IMR-90 (cell line): ENCODE measurements around the gene DUOX2. TPM values are rescaled to one million over a fixed set of nuclear protein-coding genes. Genes with fewer than 3 reads are reported as not detected.

Source experiments
- ATAC-seq: fragments of 200-7000 bp; cut with Tn5 transposase; 2 replicates; pipeline ENCODE4 v1.9.1; 2020; ENCODE audit warnings: low read depth, mild to moderate bottlenecking, moderate library complexity
- BruUV-seq: library from RNA; stranded (reverse); fragments of 400-500 nt; replicated peaks from 2 replicates; lab custom pipeline; 2021; lab: Mats Ljungman, UMichigan
- CTCF ChIA-PET: fragments of 300-600 bp; formaldehyde crosslinking; extraction: SDS; loops from one replicate; lab custom pipeline; 2021; ENCODE audit warnings: antibody characterized with exemption; lab: Yijun Ruan, JAX
- POLR2A ChIA-PET: fragments of 300-600 bp; sonication (Branson Sonifier 250); formaldehyde crosslinking; loops from one replicate; lab custom pipeline; 2022; ENCODE audit warnings: antibody characterized with exemption; ENCODE audit not compliant: unreplicated experiment; lab: Charles Lee
- DNase-seq: peaks from one replicate; pipeline ENCODE4 v3.0.0; 2013
- H2AFZ ChIP-seq: replicated peaks from 2 replicates; pipeline ENCODE3; 2013; ENCODE audit warnings: low read length, mild to moderate bottlenecking; ENCODE audit not compliant: poor library complexity
- H2AK5ac ChIP-seq: 2 replicates; pipeline ENCODE4 v1.6.1; 2013; ENCODE audit warnings: low read depth, low read length, inconsistent platforms
- H2AK9ac ChIP-seq: replicated peaks from 2 replicates; pipeline ENCODE3; 2013; ENCODE audit warnings: mild to moderate bottlenecking, low read depth, low read length, moderate library complexity; ENCODE audit not compliant: poor library complexity
- H2BK120ac ChIP-seq: 2 replicates; pipeline ENCODE4 v1.6.1; 2013; ENCODE audit warnings: low read depth, low read length, inconsistent platforms
- H2BK15ac ChIP-seq: 3 replicates; pipeline ENCODE4 v1.6.1; 2013; ENCODE audit warnings: low read depth, low read length, inconsistent platforms
- H2BK20ac ChIP-seq: 2 replicates; pipeline ENCODE4 v1.6.1; 2013; ENCODE audit warnings: low read depth, mild to moderate bottlenecking, inconsistent platforms, low read length, moderate library complexity
- H2BK5ac ChIP-seq: 2 replicates; pipeline ENCODE4 v1.6.1; 2013; ENCODE audit warnings: mild to moderate bottlenecking, low read depth, low read length, inconsistent platforms; ENCODE audit not compliant: poor library complexity, severe bottlenecking
- H3K14ac ChIP-seq: replicated peaks from 2 replicates; pipeline ENCODE4 v1.6.1; 2013; ENCODE audit warnings: low read depth, low read length, inconsistent platforms
- H3K18ac ChIP-seq: 2 replicates; pipeline ENCODE4 v1.6.1; 2013; ENCODE audit warnings: low read depth, low read length, control low read depth
- H3K23ac ChIP-seq: 2 replicates; pipeline ENCODE4 v1.6.1; 2013; ENCODE audit warnings: low read depth, low read length, inconsistent platforms
- H3K27ac ChIP-seq: 2 replicates; pipeline ENCODE4 v1.5.1; 2013; ENCODE audit warnings: mild to moderate bottlenecking, control low read depth, low read length; ENCODE audit not compliant: insufficient read depth
- H3K27me3 ChIP-seq: 2 replicates; pipeline ENCODE4 v1.6.1; 2013; ENCODE audit warnings: low read length; ENCODE audit not compliant: control insufficient read depth, insufficient read depth
- H3K36me3 ChIP-seq: 2 replicates; pipeline ENCODE4 v1.6.1; 2013; ENCODE audit warnings: low read length, mixed read lengths; ENCODE audit not compliant: control insufficient read depth, insufficient read depth
- H3K4ac ChIP-seq: 2 replicates; pipeline ENCODE4 v1.6.1; 2013; ENCODE audit warnings: low read depth, low read length, inconsistent platforms
- H3K4me1 ChIP-seq: 2 replicates; pipeline ENCODE4 v1.6.1; 2013; ENCODE audit warnings: low read length, mixed read lengths; ENCODE audit not compliant: control insufficient read depth, insufficient read depth
- H3K4me2 ChIP-seq: 2 replicates; pipeline ENCODE4 v1.6.1; 2013; ENCODE audit warnings: low read depth, mild to moderate bottlenecking, control low read depth, low read length, moderate library complexity
- H3K4me3 ChIP-seq: 2 replicates; pipeline ENCODE4 v1.5.1; 2013; ENCODE audit warnings: low read depth, mild to moderate bottlenecking, control low read depth, low read length, moderate library complexity; ENCODE audit not compliant: insufficient read depth
- H3K56ac ChIP-seq: 2 replicates; pipeline ENCODE4 v1.6.1; 2013; ENCODE audit warnings: low read length, inconsistent platforms; ENCODE audit not compliant: insufficient read depth; ENCODE audit errors: extremely low read depth
- H3K79me1 ChIP-seq, 2 experiments: 2 replicates each; pipeline ENCODE4 v1.6.1; 2013; ENCODE audit warnings: low read length in 2 of 2, inconsistent platforms in 1 of 2, low read depth in 1 of 2
- H3K9ac ChIP-seq: 2 replicates; pipeline ENCODE4 v1.6.1; 2013; ENCODE audit warnings: low read depth, low read length, control low read depth
- H3K9me1 ChIP-seq: 2 replicates; pipeline ENCODE4 v1.6.1; 2013; ENCODE audit warnings: low read length, inconsistent platforms; ENCODE audit not compliant: insufficient read depth
- H3K9me3 ChIP-seq: 2 replicates; pipeline ENCODE4 v1.6.1; 2013; ENCODE audit warnings: low read length; ENCODE audit not compliant: control insufficient read depth, insufficient read depth
- H4K20me1 ChIP-seq: 2 replicates; pipeline ENCODE4 v1.6.1; 2013; ENCODE audit warnings: low read length, inconsistent platforms; ENCODE audit not compliant: insufficient read depth
- H4K5ac ChIP-seq: 2 replicates; pipeline ENCODE4 v1.6.1; 2013; ENCODE audit warnings: mild to moderate bottlenecking, low read depth, low read length, control low read depth
- H4K8ac ChIP-seq, 2 experiments: 2 replicates each; pipeline ENCODE4 v1.6.1; 2013; ENCODE audit warnings: low read depth in 2 of 2, low read length in 2 of 2, control low read depth in 1 of 2, inconsistent platforms in 1 of 2
- H4K91ac ChIP-seq: 2 replicates; pipeline ENCODE4 v1.6.1; 2013; ENCODE audit warnings: low read depth, low read length, inconsistent platforms; ENCODE audit not compliant: insufficient read depth
- MAZ ChIP-seq: IDR thresholded peaks from 2 replicates; pipeline ENCODE4 v1.6.1; 2012; ENCODE audit warnings: low read depth, mild to moderate bottlenecking, low read length, improper control_type of control experiment, moderate library complexity, borderline replicate concordance
- MXI1 ChIP-seq: IDR thresholded peaks from 2 replicates; pipeline ENCODE4 v1.6.1; 2012; ENCODE audit warnings: low read depth, mild to moderate bottlenecking, low read length, moderate library complexity, borderline replicate concordance
- NFE2L2 ChIP-seq: fragments of 150-350 bp; IDR thresholded peaks from 2 replicates; pipeline ENCODE4 v1.6.1; 2016; ENCODE audit warnings: low read depth, mild to moderate bottlenecking, low read length
- POLR2A ChIP-seq: IDR thresholded peaks from 2 replicates; pipeline ENCODE4 v1.6.1; 2012; ENCODE audit warnings: mild to moderate bottlenecking, low read depth, low read length
- RAD21 ChIP-seq: IDR thresholded peaks from 2 replicates; pipeline ENCODE4 v1.6.1; 2012; ENCODE audit warnings: low read length, improper control_type of control experiment
- RFX5 ChIP-seq: IDR thresholded peaks from 2 replicates; pipeline ENCODE4 v1.8.0; 2012; ENCODE audit warnings: low read depth, mild to moderate bottlenecking, low read length, moderate library complexity
- SMC3 ChIP-seq: fragments of 150-350 bp; IDR thresholded peaks from 2 replicates; pipeline ENCODE4 v1.6.1; 2016; ENCODE audit warnings: low read depth, mild to moderate bottlenecking, antibody characterized with exemption, low read length, moderate library complexity
- WGBS, 2 experiments: methylation state at CpG; one replicate each; pipeline versions ENCODE4 v1.1.5 to v1.1.7; 2013; ENCODE audit warnings: missing lambda C conversion rate in 2 of 2; ENCODE audit not compliant: insufficient read length in 1 of 2; ENCODE audit errors: extremely low coverage in 2 of 2; 5-methylcytosine and 5-hydroxymethylcytosine counted together
- dilution Hi-C: fragments of 300-500 bp; cut with HindIII; formaldehyde crosslinking; loops from one replicate; pipeline ENCODE4 v1.14.3; 2018; ENCODE audit warnings: low sequenced_read_pairs; ENCODE audit not compliant: unreplicated experiment
- in situ Hi-C: fragments of 300-500 bp; cut with MboI; formaldehyde crosslinking; loops from 3 replicates; pipeline ENCODE4 v1.14.3; 2019; ENCODE audit warnings: low sequenced_read_pairs, inconsistent platforms, mixed read lengths
- intact Hi-C: fragments of 100-400 bp; cut with micrococcal nuclease; formaldehyde crosslinking; loops from 2 replicates; pipeline ENCODE4 v1.10.0; 2022
- polyA plus RNA-seq, 3 experiments: library from polyadenylated mRNA; depleted of rRNA; stranded (reverse); fragments of >200 nt; gene quantifications; 2 replicates each; pipeline ENCODE4 v1.2.3, GENCODE V29; 2012; ENCODE audit warnings: low replicate concordance in 1 of 3
- total RNA-seq: library from RNA; depleted of rRNA; stranded (reverse); fragments of >200 nt; gene quantifications from 2 replicates; pipeline ENCODE4 v1.2.3, GENCODE V29; 2012
- TF ChIP-seq, protein P1 (sequence below): fragments of 150-350 bp; IDR thresholded peaks from 2 replicates; pipeline ENCODE4 v1.6.1; 2016; ENCODE audit warnings: low read depth, mild to moderate bottlenecking, low read length, moderate library complexity, borderline replicate concordance

DUOX2 gene
- total and polyA plus RNA-seq, 2 of the 4 experiments (the other 2 are of a cell fraction): not detected

DNA sequence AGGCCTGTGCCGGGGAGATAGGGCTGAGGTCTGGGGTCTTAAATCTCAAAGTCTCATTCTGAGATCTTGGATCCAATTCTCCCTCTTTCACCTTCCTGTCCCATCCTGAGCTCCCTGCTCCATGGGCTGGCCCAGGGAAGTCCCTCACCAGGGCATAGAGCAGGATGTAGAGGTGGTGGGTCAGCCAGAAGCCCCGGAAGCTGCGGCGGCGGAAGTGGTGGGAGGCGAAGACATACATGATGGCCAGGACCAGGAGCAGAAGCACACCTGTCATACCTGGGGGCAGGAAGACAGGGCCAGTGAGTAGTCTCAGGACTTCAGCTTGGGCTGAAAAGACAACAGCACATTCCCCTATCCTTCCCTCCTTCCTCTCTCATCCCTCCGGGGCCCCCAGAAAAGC is 16.5 kb downstream of the DUOX2 start:
- no peak overlapping the region for H3K4me3 ChIP-seq
- no CpG with 5 or more reads among the region's 7 CpGs for WGBS, 2 experiments
- H3K4me1 ChIP-seq: peaks cover 1% of the 10 kb centered on the region; the same call in 1 of the 2 replicates
- ChIA-PET CTCF (no interaction called here), POLR2A (no interaction called here)
- no peak overlapping the region for H3K4ac ChIP-seq
- H2BK15ac ChIP-seq: no peak overlapping the region
- no peak overlapping the region for H3K4me2 ChIP-seq
- no peak overlapping the region for H2AFZ ChIP-seq
- intact Hi-C loops (no loop called here), dilution Hi-C loops (no loop called here), in situ Hi-C loops (no loop called here)
- no peaks in the 10 kb centered on the region for H4K20me1 ChIP-seq
- H3K56ac ChIP-seq: no peak overlapping the region
- H3K9me1 ChIP-seq: no peaks in the 10 kb centered on the region
- H2BK20ac ChIP-seq: no peak overlapping the region
- no peak overlapping the region for H2AK9ac ChIP-seq
- no peaks in the 10 kb centered on the region for H3K36me3 ChIP-seq
- no peak overlapping the region for H3K18ac ChIP-seq
- H3K23ac ChIP-seq: no peak overlapping the region
- no peak overlapping the region for H2BK120ac ChIP-seq
- no peak overlapping the region for H2AK5ac ChIP-seq
- H4K5ac ChIP-seq: no peak overlapping the region
- DNase-seq: no peak
- H3K27me3 ChIP-seq: peaks cover 39% of the 10 kb centered on the region
- no peaks in the 10 kb centered on the region for H3K9me3 ChIP-seq
- TF ChIP-seq NFE2L2: no peak
- TF ChIP-seq SMC3: no peak
- TF ChIP-seq, protein P1, sequence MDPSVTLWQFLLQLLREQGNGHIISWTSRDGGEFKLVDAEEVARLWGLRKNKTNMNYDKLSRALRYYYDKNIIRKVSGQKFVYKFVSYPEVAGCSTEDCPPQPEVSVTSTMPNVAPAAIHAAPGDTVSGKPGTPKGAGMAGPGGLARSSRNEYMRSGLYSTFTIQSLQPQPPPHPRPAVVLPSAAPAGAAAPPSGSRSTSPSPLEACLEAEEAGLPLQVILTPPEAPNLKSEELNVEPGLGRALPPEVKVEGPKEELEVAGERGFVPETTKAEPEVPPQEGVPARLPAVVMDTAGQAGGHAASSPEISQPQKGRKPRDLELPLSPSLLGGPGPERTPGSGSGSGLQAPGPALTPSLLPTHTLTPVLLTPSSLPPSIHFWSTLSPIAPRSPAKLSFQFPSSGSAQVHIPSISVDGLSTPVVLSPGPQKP: no peak
- no peak for TF ChIP-seq MAZ
- TF ChIP-seq RAD21: no peak
- TF ChIP-seq POLR2A: no peak
- no peak for TF ChIP-seq MXI1
- TF ChIP-seq RFX5: no peak
- no peak for ATAC-seq
- BruUV-seq: no TSS peak
- H3K14ac ChIP-seq: no peak overlapping the region
- no peak overlapping the region for H4K8ac ChIP-seq
- no peaks in the 10 kb centered on the region for H3K79me1 ChIP-seq
- no peak overlapping the region for H3K9ac ChIP-seq
- H2BK5ac ChIP-seq: no peak overlapping the region
- no peak overlapping the region for H4K91ac ChIP-seq
- H3K27ac ChIP-seq: no peak overlapping the region
